ENCODE data around the gene IGF2BP2.

IGF2BP2 gene

GRCh38 chr3:185658504-185658912 is 166.3 kb downstream of the IGF2BP2 start:
- no peak overlapping the region for H3K18ac ChIP-seq (ENCODE audit: low read length)
- H3K4ac ChIP-seq (ENCODE audit: low read depth, low read length) = no peak overlapping the region
- no peak overlapping the region for H4K5ac ChIP-seq (ENCODE audit: low read length)
- H3K4me2 ChIP-seq (ENCODE audit: low read length) = no peak overlapping the region
- no peak overlapping the region for H2BK5ac ChIP-seq (ENCODE audit: low read length)
- peak; percentile 53 for DNase-seq
- H3K4me1 ChIP-seq (ENCODE audit: control insufficient read depth, low read depth, low read length) = no peaks in the 10 kb centered on the region
- no CpG with 5 or more reads among the region's 8 CpGs for WGBS (ENCODE audit: extremely low coverage, insufficient coverage, low lambda C conversion rate)
- H3K9ac ChIP-seq (ENCODE audit: low read length) = no peak overlapping the region
- no peak overlapping the region for H3K23ac ChIP-seq (ENCODE audit: low read length)
- no peak overlapping the region for H2BK120ac ChIP-seq (ENCODE audit: low read depth, low read length)
- H3K4me3 ChIP-seq (ENCODE audit: low read length) = no peak overlapping the region
- no peak overlapping the region for H3K27ac ChIP-seq (ENCODE audit: low read depth, low read length)
- H4K8ac ChIP-seq (ENCODE audit: low read depth, low read length) = no peak overlapping the region
- no peaks in the 10 kb centered on the region for H3K79me2 ChIP-seq (ENCODE audit: control insufficient read depth, insufficient read depth, low read length)
- peaks cover 2% of the 10 kb centered on the region for H3K79me1 ChIP-seq (ENCODE audit: low read length)
- H2BK15ac ChIP-seq (replicated peaks; ENCODE audit: low read depth) = no peak overlapping the region
- no peak overlapping the region for H3K56ac ChIP-seq (ENCODE audit: low read length)
- peaks cover 14% of the 10 kb centered on the region for H3K36me3 ChIP-seq (ENCODE audit: control insufficient read depth, insufficient read depth, low read length)
- H2AK5ac ChIP-seq (ENCODE audit: low read length) = no peak overlapping the region
- H3K27me3 ChIP-seq (ENCODE audit: insufficient read depth, low read length, poor library complexity) = no peaks in the 10 kb centered on the region

GRCh38 chr3:185657691-185658503 is 166.9 kb downstream of the IGF2BP2 start:
- H4K5ac ChIP-seq (ENCODE audit: low read length) = no peak overlapping the region
- H3K27me3 ChIP-seq (ENCODE audit: insufficient read depth, low read length, poor library complexity) = no peaks in the 10 kb centered on the region
- DNase-seq = no peak
- no peaks in the 10 kb centered on the region for H3K4me1 ChIP-seq (ENCODE audit: control insufficient read depth, low read depth, low read length)
- WGBS (ENCODE audit: extremely low coverage, insufficient coverage, low lambda C conversion rate) = no CpG with 5 or more reads among the region's 15 CpGs
- no peak overlapping the region for H3K4ac ChIP-seq (ENCODE audit: low read depth, low read length)
- no peak overlapping the region for H3K9ac ChIP-seq (ENCODE audit: low read length)
- no peak overlapping the region for H2BK5ac ChIP-seq (ENCODE audit: low read length)
- no peak overlapping the region for H3K18ac ChIP-seq (ENCODE audit: low read length)
- no peak overlapping the region for H4K8ac ChIP-seq (ENCODE audit: low read depth, low read length)
- H3K27ac ChIP-seq (ENCODE audit: low read depth, low read length) = no peak overlapping the region
- no peak overlapping the region for H2BK15ac ChIP-seq (replicated peaks; ENCODE audit: low read depth)
- H3K79me2 ChIP-seq (ENCODE audit: control insufficient read depth, insufficient read depth, low read length) = no peaks in the 10 kb centered on the region
- peaks cover 2% of the 10 kb centered on the region for H3K79me1 ChIP-seq (ENCODE audit: low read length)
- H3K36me3 ChIP-seq (ENCODE audit: control insufficient read depth, insufficient read depth, low read length) = peaks cover 14% of the 10 kb centered on the region
- no peak overlapping the region for H3K4me3 ChIP-seq (ENCODE audit: low read length)
- no peak overlapping the region for H2AK5ac ChIP-seq (ENCODE audit: low read length)
- H3K4me2 ChIP-seq (ENCODE audit: low read length) = no peak overlapping the region
- no peak overlapping the region for H3K56ac ChIP-seq (ENCODE audit: low read length)
- no peak overlapping the region for H3K23ac ChIP-seq (ENCODE audit: low read length)
- H2BK120ac ChIP-seq (ENCODE audit: low read depth, low read length) = no peak overlapping the region

GRCh38 chr3:185657211-185657610 is 167.6 kb downstream of the IGF2BP2 start:
- Histone ChIP-seq H3K27me3 (ENCODE audit: insufficient read depth, low read length, poor library complexity) (no peaks in the 10 kb centered on the region), H2AK5ac (ENCODE audit: low read length) (no peak overlapping the region), H3K23ac (ENCODE audit: low read length) (no peak overlapping the region), H3K27ac (ENCODE audit: low read depth, low read length) (no peak overlapping the region), H4K5ac (ENCODE audit: low read length) (no peak overlapping the region), H4K8ac (ENCODE audit: low read depth, low read length) (no peak overlapping the region), H3K56ac (ENCODE audit: low read length) (no peak overlapping the region), H3K4me3 (ENCODE audit: low read length) (no peak overlapping the region), H3K18ac (ENCODE audit: low read length) (no peak overlapping the region), H3K79me1 (ENCODE audit: low read length) (peaks cover 2% of the 10 kb centered on the region), H3K4me2 (ENCODE audit: low read length) (no peak overlapping the region), H3K36me3 (ENCODE audit: control insufficient read depth, insufficient read depth, low read length) (peaks cover 16% of the 10 kb centered on the region), H2BK120ac (ENCODE audit: low read depth, low read length) (no peak overlapping the region), H2BK5ac (ENCODE audit: low read length) (no peak overlapping the region), H3K9ac (ENCODE audit: low read length) (no peak overlapping the region), H3K4me1 (ENCODE audit: control insufficient read depth, low read depth, low read length) (no peaks in the 10 kb centered on the region), H3K79me2 (ENCODE audit: control insufficient read depth, insufficient read depth, low read length) (no peaks in the 10 kb centered on the region), H2BK15ac (replicated peaks; ENCODE audit: low read depth) (no peak overlapping the region), H3K4ac (ENCODE audit: low read depth, low read length) (no peak overlapping the region)
- no peak for DNase-seq
- WGBS (ENCODE audit: extremely low coverage, insufficient coverage, low lambda C conversion rate) = no CpG with 5 or more reads among the region's 12 CpGs

GRCh38 chr3:185656321-185656840 is 168.5 kb downstream of the IGF2BP2 start:
- Histone ChIP-seq H3K4me1 (ENCODE audit: control insufficient read depth, low read depth, low read length) (no peaks in the 10 kb centered on the region), H3K36me3 (ENCODE audit: control insufficient read depth, insufficient read depth, low read length) (peaks cover 17% of the 10 kb centered on the region)
- no CpG with 5 or more reads among the region's 8 CpGs for WGBS (ENCODE audit: extremely low coverage, insufficient coverage, low lambda C conversion rate)

GRCh38 chr3:185655426-185656320 is 169.2 kb downstream of the IGF2BP2 start:
- Histone ChIP-seq H3K4me1 (ENCODE audit: control insufficient read depth, low read depth, low read length) (no peaks in the 10 kb centered on the region), H3K36me3 (ENCODE audit: control insufficient read depth, insufficient read depth, low read length) (peaks cover 17% of the 10 kb centered on the region), H4K8ac (ENCODE audit: low read depth, low read length) (no peak overlapping the region), H3K4me2 (ENCODE audit: low read length) (no peak overlapping the region), H3K27ac (ENCODE audit: low read depth, low read length) (no peak overlapping the region), H2BK15ac (replicated peaks; ENCODE audit: low read depth) (no peak overlapping the region), H2BK120ac (ENCODE audit: low read depth, low read length) (no peak overlapping the region), H3K18ac (ENCODE audit: low read length) (no peak overlapping the region), H3K27me3 (ENCODE audit: insufficient read depth, low read length, poor library complexity) (no peaks in the 10 kb centered on the region), H3K79me1 (ENCODE audit: low read length) (peaks cover 2% of the 10 kb centered on the region), H2BK5ac (ENCODE audit: low read length) (no peak overlapping the region), H3K4ac (ENCODE audit: low read depth, low read length) (no peak overlapping the region), H3K56ac (ENCODE audit: low read length) (no peak overlapping the region), H4K5ac (ENCODE audit: low read length) (no peak overlapping the region), H3K23ac (ENCODE audit: low read length) (no peak overlapping the region), H3K79me2 (ENCODE audit: control insufficient read depth, insufficient read depth, low read length) (no peaks in the 10 kb centered on the region), H3K9ac (ENCODE audit: low read length) (no peak overlapping the region), H3K4me3 (ENCODE audit: low read length) (no peak overlapping the region), H2AK5ac (ENCODE audit: low read length) (no peak overlapping the region)
- DNase-seq = no peak
- no CpG with 5 or more reads among the region's 12 CpGs for WGBS (ENCODE audit: extremely low coverage, insufficient coverage, low lambda C conversion rate)

More at GRCh38 chr3:185656321-185656840, 168.5 kb downstream of the IGF2BP2 start:
- Histone ChIP-seq H3K79me1 (ENCODE audit: low read length) (peaks cover 2% of the 10 kb centered on the region), H4K5ac (ENCODE audit: low read length) (no peak overlapping the region), H3K4ac (ENCODE audit: low read depth, low read length) (no peak overlapping the region), H2BK120ac (ENCODE audit: low read depth, low read length) (no peak overlapping the region), H3K27me3 (ENCODE audit: insufficient read depth, low read length, poor library complexity) (no peaks in the 10 kb centered on the region), H3K23ac (ENCODE audit: low read length) (no peak overlapping the region), H3K18ac (ENCODE audit: low read length) (no peak overlapping the region), H3K4me3 (ENCODE audit: low read length) (no peak overlapping the region), H3K56ac (ENCODE audit: low read length) (no peak overlapping the region), H2AK5ac (ENCODE audit: low read length) (no peak overlapping the region), H3K9ac (ENCODE audit: low read length) (no peak overlapping the region), H4K8ac (ENCODE audit: low read depth, low read length) (no peak overlapping the region), H2BK5ac (ENCODE audit: low read length) (no peak overlapping the region), H3K4me2 (ENCODE audit: low read length) (no peak overlapping the region), H2BK15ac (replicated peaks; ENCODE audit: low read depth) (no peak overlapping the region), H3K79me2 (ENCODE audit: control insufficient read depth, insufficient read depth, low read length) (no peaks in the 10 kb centered on the region), H3K27ac (ENCODE audit: low read depth, low read length) (no peak overlapping the region)
- no peak for DNase-seq
